Right ventricle myocardium inferior (tissue), 1 donor: ENCODE measurements around the gene GRB14. TPM values are rescaled to one million over a fixed set of nuclear protein-coding genes. Genes with fewer than 3 reads are reported as not detected.

Experiments used
- ATAC-seq: fragments of 200-7000 bp; cut with Tn5 transposase; one replicate; pipeline ENCODE4 v1.9.1; 2020; ENCODE audit warnings: mild to moderate bottlenecking, moderate library complexity
- DNase-seq: peaks from one replicate; pipeline ENCODE4 v3.0.0; 2021; ENCODE audit errors: missing footprints
- intact Hi-C: fragments of 100-400 bp; cut with DNase I; formaldehyde crosslinking; loops from one replicate; pipeline ENCODE4 v1.11.0; 2022
- total RNA-seq: library from RNA; stranded (reverse); fragmentation: NEBNext Ultra II Directional; extraction: Animal tissue kit (Norgen Biotek cat#: 25700); gene quantifications from one replicate; pipeline ENCODE4 v1.2.1, GENCODE V29; 2021
- donor health status: DM: no; HTN: yes; CAD: no; lungs with severe emphysema.

GRB14 gene
- total RNA-seq, 1 donor from 2014 or later, result 22.1 TPM

- ATAC-seq (no peak), DNase-seq (no peak)
- intact Hi-C loops, result loop anchor here (2.0 kb wide), 1 partner anchor 41 kb away; no protein-coding TSS in a partner anchor
These were observed 453 bp upstream of the GRB14 start for GRCh38 chr2:164621764-164622105.

- DNase-seq, result no peak
- intact Hi-C loops, result loop anchor here (2.0 kb wide), 1 partner anchor 42 kb away; no protein-coding TSS in a partner anchor
- ATAC-seq, result no peak
These were observed 825 bp downstream of the GRB14 start for GRCh38 chr2:164620457-164620856.

- intact Hi-C loops, result no loop called here
- ATAC-seq (no peak), DNase-seq (no peak)
These were observed 3.8 kb downstream of the GRB14 start for GRCh38 chr2:164617466-164617865.

- DNase-seq (no peak), ATAC-seq (no peak)
- intact Hi-C loops, result no loop called here
These were observed 7.8 kb downstream of the GRB14 start for GRCh38 chr2:164613321-164613982.

- no peak for DNase-seq
- intact Hi-C loops, result no loop called here
These were observed 11.5 kb downstream of the GRB14 start for GRCh38 chr2:164609790-164610189.

GRCh38 chr2:164606557-164606956, 14.7 kb downstream of the GRB14 start:
- DNase-seq, result no peak
- intact Hi-C loops, result no loop called here
- peak; percentile 83 for ATAC-seq

More at GRCh38 chr2:164609790-164610189, 11.5 kb downstream of the GRB14 start:
- no peak for ATAC-seq

GRCh38 chr2:164605295-164605694, 16.0 kb downstream of the GRB14 start:
- intact Hi-C loops, result no loop called here
- ATAC-seq, result peak; percentile 67

GRCh38 chr2:164600763-164601162, 20.5 kb downstream of the GRB14 start:
- intact Hi-C loops, result loop anchor here (2.0 kb wide), 1 partner anchor 40 kb away; no protein-coding TSS in a partner anchor
- ATAC-seq (peak; percentile 58), DNase-seq (no peak)

More at GRCh38 chr2:164605295-164605694, 16.0 kb downstream of the GRB14 start:
- no peak for DNase-seq

- intact Hi-C loops, result loop anchor here (2.0 kb wide), 1 partner anchor 39 kb away; no protein-coding TSS in a partner anchor
These were observed 21.2 kb downstream of the GRB14 start for GRCh38 chr2:164599954-164600589.

GRCh38 chr2:164597983-164598382, 23.3 kb downstream of the GRB14 start:
- DNase-seq (no peak), ATAC-seq (no peak)
- intact Hi-C loops, result no loop called here

More at GRCh38 chr2:164599954-164600589, 21.2 kb downstream of the GRB14 start:
- ATAC-seq (peak; percentile 66), DNase-seq (no peak)

GRCh38 chr2:164595031-164595430, 26.3 kb downstream of the GRB14 start:
- intact Hi-C loops, result no loop called here
- DNase-seq (no peak), ATAC-seq (no peak)

- intact Hi-C loops, result no loop called here
- no peak for ATAC-seq
- no peak for DNase-seq
These were observed 27.3 kb downstream of the GRB14 start for GRCh38 chr2:164593959-164594358.

GRCh38 chr2:164593541-164593940, 27.7 kb downstream of the GRB14 start:
- ATAC-seq (no peak), DNase-seq (no peak)
- intact Hi-C loops, result no loop called here

GRCh38 chr2:164589522-164589921, 31.8 kb downstream of the GRB14 start:
- no peak for DNase-seq
- intact Hi-C loops, result no loop called here
- ATAC-seq, result no peak

- intact Hi-C loops, result no loop called here
- no peak for ATAC-seq
These were observed 40.2 kb downstream of the GRB14 start for GRCh38 chr2:164581050-164581449.

GRCh38 chr2:164574931-164575330, 46.4 kb downstream of the GRB14 start:
- ATAC-seq (no peak), DNase-seq (no peak)

More at GRCh38 chr2:164581050-164581449, 40.2 kb downstream of the GRB14 start:
- DNase-seq, result no peak

GRCh38 chr2:164570475-164570874, 50.8 kb downstream of the GRB14 start:
- ATAC-seq (no peak), DNase-seq (no peak)
- intact Hi-C loops, result no loop called here

More at GRCh38 chr2:164574931-164575330, 46.4 kb downstream of the GRB14 start:
- intact Hi-C loops, result no loop called here

- DNase-seq (no peak), ATAC-seq (no peak)
- intact Hi-C loops, result no loop called here
These were observed 51.9 kb downstream of the GRB14 start for GRCh38 chr2:164569378-164569777.

- intact Hi-C loops, result no loop called here
- ATAC-seq, result no peak
- no peak for DNase-seq
These were observed 53.0 kb downstream of the GRB14 start for GRCh38 chr2:164568317-164568716.

GRCh38 chr2:164567335-164567989, 53.8 kb downstream of the GRB14 start:
- ATAC-seq (no peak), DNase-seq (no peak)
- intact Hi-C loops, result no loop called here
